Keratinocyte (primary cell): Measurements from ENCODE around the gene TEX38. TPM values are rescaled to one million over a fixed set of nuclear protein-coding genes. Genes with fewer than 3 reads are reported as not detected.

ENCODE experiments used
- DNase-seq: peaks from one replicate; pipeline ENCODE4 v3.0.0-alpha.2; 2011; ENCODE audit warnings: low read depth, missing footprints, low spot score
- FAIRE-seq: peaks from 2 replicates; lab custom pipeline; 2011; peaks lifted over from hg19 to GRCh38; lab: Jason Lieb, UNC
- H2AFZ ChIP-seq: 2 replicates; pipeline ENCODE4 v1.6.0; 2012; ENCODE audit warnings: low read length, control low read depth, inconsistent platforms; ENCODE audit not compliant: control insufficient read depth
- H3K27ac ChIP-seq: 2 replicates; pipeline ENCODE4 v1.5.1; 2011; ENCODE audit warnings: low read length; ENCODE audit not compliant: control insufficient read depth, insufficient read depth
- H3K27me3 ChIP-seq: 3 replicates; pipeline ENCODE4 v1.6.0; 2011; ENCODE audit warnings: low read length; ENCODE audit not compliant: control insufficient read depth, insufficient read depth; ENCODE audit errors: extremely low read depth
- H3K36me3 ChIP-seq, 2 experiments: 2 replicates in 1 of 2; 3 replicates in 1 of 2; pipeline ENCODE4 v1.5.1; 2011; ENCODE audit warnings: low read length in 2 of 2, mild to moderate bottlenecking in 1 of 2; ENCODE audit not compliant: control insufficient read depth in 2 of 2, insufficient read depth in 2 of 2; ENCODE audit errors: extremely low read depth in 1 of 2
- H3K4me1 ChIP-seq: 3 replicates; pipeline ENCODE4 v1.5.1; 2011; ENCODE audit warnings: low read length; ENCODE audit not compliant: control insufficient read depth, insufficient read depth; ENCODE audit errors: extremely low read depth
- H3K4me2 ChIP-seq: 3 replicates; pipeline ENCODE4 v1.6.0; 2011; ENCODE audit warnings: low read depth, low read length; ENCODE audit not compliant: control insufficient read depth, insufficient read depth; ENCODE audit errors: extremely low read depth
- H3K4me3 ChIP-seq, 3 experiments: fragments of 200-600 bp in 1 of 3; sonication (generic) in 1 of 3; 2 replicates in 2 of 3; 3 replicates in 1 of 3; pipeline ENCODE4 v1.5.1; 2011 to 2016; ENCODE audit warnings: low read length in 3 of 3, mild to moderate bottlenecking in 3 of 3, control low read depth in 2 of 3, inconsistent platforms in 1 of 3, low read depth in 1 of 3, mixed read lengths in 1 of 3, mixed run types in 1 of 3, moderate library complexity in 1 of 3; ENCODE audit not compliant: control insufficient read depth in 2 of 3, insufficient read depth in 2 of 3; ENCODE audit errors: extremely low read depth in 1 of 3
- H3K79me2 ChIP-seq: 2 replicates; pipeline ENCODE4 v1.6.0; 2012; ENCODE audit warnings: low read length; ENCODE audit not compliant: control insufficient read depth, insufficient read depth
- H3K9ac ChIP-seq: 3 replicates; pipeline ENCODE4 v1.6.0; 2011; ENCODE audit warnings: low read length; ENCODE audit not compliant: control insufficient read depth, insufficient read depth; ENCODE audit errors: extremely low read depth
- H3K9me1 ChIP-seq: 3 replicates; pipeline ENCODE4 v1.6.0; 2011; ENCODE audit warnings: low read length; ENCODE audit not compliant: control insufficient read depth, insufficient read depth; ENCODE audit errors: extremely low read depth
- H3K9me3 ChIP-seq: 2 replicates; pipeline ENCODE4 v1.5.1; 2012; ENCODE audit warnings: low read depth, low read length; ENCODE audit not compliant: control insufficient read depth
- H4K20me1 ChIP-seq: 3 replicates; pipeline ENCODE4 v1.6.0; 2011; ENCODE audit warnings: low read length; ENCODE audit not compliant: control insufficient read depth, insufficient read depth; ENCODE audit errors: extremely low read depth
- EZH2 ChIP-seq: IDR thresholded peaks from one replicate; pipeline ENCODE4 v1.6.1; 2012; ENCODE audit warnings: inconsistent platforms, mild to moderate bottlenecking, low read length, moderate library complexity
- dilution Hi-C: fragments of 300-500 bp; cut with MboI; formaldehyde crosslinking; loops from one replicate; pipeline ENCODE4 v1.7.0; 2020; ENCODE audit warnings: low sequenced_read_pairs; ENCODE audit not compliant: extremely low pct_ligation_motif_present
- polyA plus RNA-seq, 5 experiments: library from polyadenylated mRNA; depleted of rRNA in 3 of 5; stranded (reverse) in 3 of 5; stranded (forward) in 1 of 5; unstranded in 1 of 5; fragments of >200 nt; gene quantifications; 1 replicate in 1 of 5; 2 replicates in 3 of 5; 3 replicates in 1 of 5; pipeline versions ENCODE4 v1.2.1 to v1.2.3, GENCODE V29; 2011 to 2012; ENCODE audit warnings: missing spikeins in 2 of 5, low read depth in 1 of 5, low replicate concordance in 1 of 5
- TF ChIP-seq, protein P1 (sequence below), 3 experiments: IDR thresholded peaks in 1 of 3; conservative IDR thresholded peaks in 1 of 3; optimal IDR thresholded peaks in 1 of 3; 2 replicates in 2 of 3; 3 replicates in 1 of 3; pipeline versions ENCODE3 to v1.5.1; 2011; ENCODE audit warnings: low read length in 3 of 3, mild to moderate bottlenecking in 3 of 3, moderate library complexity in 2 of 3, control low read depth in 1 of 3, inconsistent platforms in 1 of 3; ENCODE audit not compliant: insufficient read depth in 2 of 3; ENCODE audit errors: extremely low read depth in 1 of 3

TEX38 gene
- polyA plus RNA-seq, 1 donor (not counting 4 experiments of a cell fraction or from before 2014, with no cell fraction given) = not detected

DNA sequence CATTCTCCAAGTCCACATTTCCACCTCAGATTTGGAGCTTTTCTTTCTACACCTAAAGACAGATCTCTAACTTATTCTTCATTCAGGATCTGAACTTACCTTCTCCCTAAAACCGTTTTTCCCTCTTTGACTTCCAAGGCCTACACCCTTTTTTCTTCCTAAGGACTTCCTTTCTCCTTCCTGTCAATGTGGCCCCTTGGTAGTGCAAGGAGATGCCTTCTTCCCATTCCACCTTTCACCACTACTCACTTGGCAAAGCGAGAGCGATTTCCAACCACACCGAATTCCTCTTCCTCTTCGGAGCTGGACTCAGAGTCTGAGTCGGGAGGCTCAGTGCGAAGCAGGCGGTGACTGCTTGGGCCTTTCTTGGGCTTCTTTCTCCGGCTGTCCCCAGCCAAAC, 46.0 kb downstream of the TEX38 start:
- Histone ChIP-seq H4K20me1 (no peaks in the 10 kb centered on the region), H3K4me1 (peaks cover 22% of the 10 kb centered on the region), H2AFZ (no peak overlapping the region), H3K4me2 (peak overlapping the region; percentile 91), H3K9me3 (no peaks in the 10 kb centered on the region), H3K36me3 (peaks cover 10 to 18% of the 10 kb centered on the region in 2 experiments), H3K27ac (no peak overlapping the region), H3K79me2 (peaks cover 38% of the 10 kb centered on the region), H3K9ac (peak overlapping the region; percentile 88), H3K9me1 (no peaks in the 10 kb centered on the region), H3K4me3 (peak overlapping the region; percentile 82 to 86 (median 86)), H3K27me3 (no peaks in the 10 kb centered on the region)
- dilution Hi-C loops = no loop called here
- DNase-seq (no peak), FAIRE-seq (no peak)
- TF ChIP-seq, protein P1, sequence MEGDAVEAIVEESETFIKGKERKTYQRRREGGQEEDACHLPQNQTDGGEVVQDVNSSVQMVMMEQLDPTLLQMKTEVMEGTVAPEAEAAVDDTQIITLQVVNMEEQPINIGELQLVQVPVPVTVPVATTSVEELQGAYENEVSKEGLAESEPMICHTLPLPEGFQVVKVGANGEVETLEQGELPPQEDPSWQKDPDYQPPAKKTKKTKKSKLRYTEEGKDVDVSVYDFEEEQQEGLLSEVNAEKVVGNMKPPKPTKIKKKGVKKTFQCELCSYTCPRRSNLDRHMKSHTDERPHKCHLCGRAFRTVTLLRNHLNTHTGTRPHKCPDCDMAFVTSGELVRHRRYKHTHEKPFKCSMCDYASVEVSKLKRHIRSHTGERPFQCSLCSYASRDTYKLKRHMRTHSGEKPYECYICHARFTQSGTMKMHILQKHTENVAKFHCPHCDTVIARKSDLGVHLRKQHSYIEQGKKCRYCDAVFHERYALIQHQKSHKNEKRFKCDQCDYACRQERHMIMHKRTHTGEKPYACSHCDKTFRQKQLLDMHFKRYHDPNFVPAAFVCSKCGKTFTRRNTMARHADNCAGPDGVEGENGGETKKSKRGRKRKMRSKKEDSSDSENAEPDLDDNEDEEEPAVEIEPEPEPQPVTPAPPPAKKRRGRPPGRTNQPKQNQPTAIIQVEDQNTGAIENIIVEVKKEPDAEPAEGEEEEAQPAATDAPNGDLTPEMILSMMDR (optimal IDR thresholded peaks at IDR 0.05 in 1 of 3, IDR thresholded peaks at IDR 0.05 in 1 of 3, conservative IDR thresholded peaks at IDR 0.05 in 1 of 3; ENCODE audit: extremely low read depth in 1 of 3, insufficient read depth in 2 of 3, low read length in 3 of 3) = no peak
- no peak for TF ChIP-seq EZH2

DNA sequence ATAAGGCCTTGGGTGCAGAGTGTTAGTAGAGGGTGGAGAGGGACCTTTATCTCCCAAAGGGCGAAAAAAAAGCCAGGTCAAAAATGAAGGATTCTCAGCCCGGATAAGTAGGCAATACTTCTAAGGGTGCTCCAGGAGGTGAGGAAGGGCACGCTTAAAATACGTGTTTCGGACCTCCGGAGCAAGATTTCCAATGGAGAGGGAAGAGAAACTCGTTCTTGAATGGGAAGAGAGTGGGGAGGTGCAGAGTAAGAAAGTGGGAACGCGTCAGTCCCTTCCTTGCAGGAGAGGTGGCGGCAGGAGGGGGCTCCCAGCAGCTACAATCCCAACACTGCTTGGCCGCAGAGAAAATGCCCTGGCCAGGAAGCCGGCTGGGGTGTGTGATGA, 46.7 kb downstream of the TEX38 start:
- DNase-seq = no peak
- Histone ChIP-seq H3K4me3 (peak overlapping the region; percentile 82 to 86 (median 86)), H3K9me3 (no peaks in the 10 kb centered on the region), H3K4me1 (peaks cover 22% of the 10 kb centered on the region), H4K20me1 (no peaks in the 10 kb centered on the region), H3K4me2 (peak overlapping the region; percentile 91), H3K79me2 (peaks cover 34% of the 10 kb centered on the region), H3K27me3 (no peaks in the 10 kb centered on the region), H3K27ac (peak overlapping the region; percentile 77), H3K36me3 (peaks cover 10 to 15% of the 10 kb centered on the region in 2 experiments), H2AFZ (peak overlapping the region; percentile 75), H3K9me1 (no peaks in the 10 kb centered on the region), H3K9ac (peak overlapping the region; percentile 88)
- no peak for TF ChIP-seq EZH2
- TF ChIP-seq, protein P1 (optimal IDR thresholded peaks at IDR 0.05 in 1 of 3, IDR thresholded peaks at IDR 0.05 in 1 of 3, conservative IDR thresholded peaks at IDR 0.05 in 1 of 3; ENCODE audit: extremely low read depth in 1 of 3, insufficient read depth in 2 of 3, low read length in 3 of 3) = no peak
- no peak for FAIRE-seq
- dilution Hi-C loops = no loop called here
